ENCODE data around the gene MEGF11.

DNA sequence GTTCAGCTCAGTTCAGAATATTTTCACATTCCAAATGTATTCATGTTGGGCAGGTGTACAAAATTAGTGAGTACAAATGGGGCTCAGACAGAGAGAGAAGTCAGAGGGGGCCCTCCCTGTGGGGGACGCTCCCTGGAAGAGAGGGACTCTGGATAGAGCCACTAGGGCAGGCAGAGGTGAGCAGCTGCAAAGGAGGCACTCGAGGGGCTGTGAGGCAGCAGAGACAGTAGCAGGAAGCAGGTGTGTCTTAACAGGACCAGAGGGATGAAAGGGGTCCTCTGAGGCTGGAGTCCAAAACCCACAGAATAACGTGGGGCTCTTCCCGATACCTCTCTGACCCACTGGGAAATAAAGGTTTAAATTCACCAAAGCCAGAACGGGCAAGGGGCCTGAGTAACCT, 127.1 kb downstream of the MEGF11 start:
- TF ChIP-seq, protein P1, sequence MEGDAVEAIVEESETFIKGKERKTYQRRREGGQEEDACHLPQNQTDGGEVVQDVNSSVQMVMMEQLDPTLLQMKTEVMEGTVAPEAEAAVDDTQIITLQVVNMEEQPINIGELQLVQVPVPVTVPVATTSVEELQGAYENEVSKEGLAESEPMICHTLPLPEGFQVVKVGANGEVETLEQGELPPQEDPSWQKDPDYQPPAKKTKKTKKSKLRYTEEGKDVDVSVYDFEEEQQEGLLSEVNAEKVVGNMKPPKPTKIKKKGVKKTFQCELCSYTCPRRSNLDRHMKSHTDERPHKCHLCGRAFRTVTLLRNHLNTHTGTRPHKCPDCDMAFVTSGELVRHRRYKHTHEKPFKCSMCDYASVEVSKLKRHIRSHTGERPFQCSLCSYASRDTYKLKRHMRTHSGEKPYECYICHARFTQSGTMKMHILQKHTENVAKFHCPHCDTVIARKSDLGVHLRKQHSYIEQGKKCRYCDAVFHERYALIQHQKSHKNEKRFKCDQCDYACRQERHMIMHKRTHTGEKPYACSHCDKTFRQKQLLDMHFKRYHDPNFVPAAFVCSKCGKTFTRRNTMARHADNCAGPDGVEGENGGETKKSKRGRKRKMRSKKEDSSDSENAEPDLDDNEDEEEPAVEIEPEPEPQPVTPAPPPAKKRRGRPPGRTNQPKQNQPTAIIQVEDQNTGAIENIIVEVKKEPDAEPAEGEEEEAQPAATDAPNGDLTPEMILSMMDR (conservative IDR thresholded peaks at IDR 0.05; ENCODE audit: low read length), result no peak
- no peak for TF ChIP-seq EZH2phosphoT487 (IDR thresholded peaks at IDR 0.05; ENCODE audit: borderline replicate concordance)
